Fibroblast of peridontal ligament (primary cell): Measurements from ENCODE around the gene PLK3.
"Not testable (repeated sequence)": the region's sequence is repeated elsewhere in the genome, so short reads cannot be mapped to it uniquely, and the experiment has no call there.

Experiments
- DNase-seq: peaks from one replicate; pipeline ENCODE4 v3.0.0-alpha.2; 2010; ENCODE audit errors: extremely low read depth

The PLK3 gene

GRCh38 chr1:44787506-44787905 is 12.7 kb upstream of the PLK3 start:
- DNase-seq: no peak

- no peak for DNase-seq
Observed at GRCh38 chr1:44788120-44788860, 11.9 kb upstream of the PLK3 start, which contains the start of gene BEST4. Gene BEST4, minus strand, starts transcription at chr1:44788170. Its CDS starts 465 bp downstream, at chr1:44787705.

- no peak for DNase-seq
Observed at GRCh38 chr1:44790968-44791801, 9.0 kb upstream of the PLK3 start.

- DNase-seq: no peak
Observed at GRCh38 chr1:44792736-44793502, 7.3 kb upstream of the PLK3 start.

GRCh38 chr1:44797886-44798285 is 2.3 kb upstream of the PLK3 start:
- DNase-seq: not testable (repeated sequence)

GRCh38 chr1:44798481-44799365 is 1.5 kb upstream of the PLK3 start:
- DNase-seq: no peak

GRCh38 chr1:44801491-44802305 is 1.5 kb downstream of the PLK3 start:
- DNase-seq: no peak

- DNase-seq: no peak
Observed at GRCh38 chr1:44802306-44803061, 2.3 kb downstream of the PLK3 start.

- no peak for DNase-seq
Observed at GRCh38 chr1:44803062-44803311, 2.8 kb downstream of the PLK3 start.

GRCh38 chr1:44803312-44804095 is 3.3 kb downstream of the PLK3 start:
- DNase-seq: no peak

- no peak for DNase-seq
Observed at GRCh38 chr1:44805311-44806024, 5.3 kb downstream of the PLK3 start.

GRCh38 chr1:44806025-44806703 is 6.0 kb downstream of the PLK3 start:
- DNase-seq: no peak

- no peak for DNase-seq
Observed at GRCh38 chr1:44806704-44807363, 6.7 kb downstream of the PLK3 start, which contains the start of gene DYNLT4. Gene DYNLT4, minus strand, starts transcription at chr1:44807351. Its CDS starts 683 bp downstream, at chr1:44806668.

- DNase-seq: peak; percentile 99
Observed at GRCh38 chr1:44807364-44808062, 7.3 kb downstream of the PLK3 start.

GRCh38 chr1:44808063-44808937 is 8.1 kb downstream of the PLK3 start, which contains the start of gene BTBD19:
Gene BTBD19, plus strand, starts transcription at chr1:44808523. Its CDS starts 298 bp downstream, at chr1:44808821.
- peak; percentile 91 for DNase-seq
